Smooth muscle cell (in vitro differentiated cells): Measurements from ENCODE around the gene CTNND1. TPM values are rescaled to one million over a fixed set of nuclear protein-coding genes. Genes with fewer than 3 reads are reported as not detected.
A peak's percentile ranks its signal among the peaks of the same experiment; 100 is the strongest.

Experiments used
- DNase-seq: peaks from one replicate; lab custom pipeline; 2025; ENCODE audit not compliant: unreplicated experiment; lab: John Stamatoyannopoulos, UW
- H2AFZ ChIP-seq: fragments of 200-600 bp; sonication (generic); 2 replicates; pipeline ENCODE4 v1.6.0; 2016; ENCODE audit warnings: antibody characterized with exemption, low read depth, mild to moderate bottlenecking
- H3F3A ChIP-seq: fragments of 200-600 bp; sonication (generic); 2 replicates; pipeline ENCODE4 v1.6.0; 2017; ENCODE audit warnings: antibody characterized with exemption, low read depth
- H3K27ac ChIP-seq: fragments of 200-600 bp; sonication (generic); 2 replicates; pipeline ENCODE4 v1.5.1; 2016; ENCODE audit warnings: low read depth, mild to moderate bottlenecking
- H3K27me3 ChIP-seq: fragments of 200-600 bp; sonication (generic); 2 replicates; pipeline ENCODE4 v1.6.1; 2016; ENCODE audit warnings: low read depth, mild to moderate bottlenecking
- H3K36me3 ChIP-seq: fragments of 200-600 bp; sonication (generic); 2 replicates; pipeline ENCODE4 v1.5.1; 2016; ENCODE audit warnings: low read depth
- H3K4me1 ChIP-seq: fragments of 200-600 bp; sonication (generic); 2 replicates; pipeline ENCODE4 v1.5.1; 2016; ENCODE audit warnings: low read depth
- H3K4me2 ChIP-seq: fragments of 200-600 bp; sonication (generic); 2 replicates; pipeline ENCODE4 v1.6.0; 2016; ENCODE audit warnings: mild to moderate bottlenecking
- H3K4me3 ChIP-seq: fragments of 200-600 bp; sonication (generic); 2 replicates; pipeline ENCODE4 v1.5.1; 2016; ENCODE audit warnings: mild to moderate bottlenecking
- H3K79me2 ChIP-seq: fragments of 200-600 bp; sonication (generic); 2 replicates; pipeline ENCODE4 v1.6.0; 2016; ENCODE audit warnings: low read depth, mild to moderate bottlenecking
- H3K9ac ChIP-seq: fragments of 200-600 bp; sonication (generic); 2 replicates; pipeline ENCODE4 v1.6.0; 2016; ENCODE audit warnings: low read depth
- H3K9me3 ChIP-seq: fragments of 200-600 bp; sonication (generic); replicated peaks from 2 replicates; pipeline ENCODE4 v1.5.1; 2016; ENCODE audit warnings: low read depth
- H4K20me1 ChIP-seq: fragments of 200-600 bp; sonication (generic); 2 replicates; pipeline ENCODE4 v1.6.0; 2016; ENCODE audit warnings: low read depth
- WGBS: methylation state at CpG from one replicate; pipeline ENCODE4 v1.1.7; 2016; ENCODE audit warnings: low lambda C conversion rate; 5-methylcytosine and 5-hydroxymethylcytosine counted together
- polyA plus RNA-seq: library from polyadenylated mRNA; unstranded; fragments of >200 nt; fragmentation: Nextera tagmentation; extraction: Ambion mirVana; gene quantifications from 2 replicates; pipeline ENCODE4 v1.2.1, GENCODE V29; 2016
- total RNA-seq: library from RNA; depleted of rRNA; stranded (reverse); fragments of >200 nt; gene quantifications from 2 replicates; pipeline ENCODE4 v1.2.3, GENCODE V29; 2014
- TF ChIP-seq, protein P1 (sequence below): fragments of 200-600 bp; sonication (generic); IDR thresholded peaks from 2 replicates; pipeline ENCODE4 v1.5.1; 2017; ENCODE audit warnings: borderline replicate concordance, mild to moderate bottlenecking, antibody characterized with exemption; ENCODE audit not compliant: insufficient read depth, poor library complexity, severe bottlenecking

Gene CTNND1
- total and polyA plus RNA-seq, 2 experiments from 2014 or later: 66.0 to 135 TPM

- no peak overlapping the region for H3K9ac ChIP-seq
- DNase-seq: no peak
- peaks cover 100% of the 10 kb centered on the region for H4K20me1 ChIP-seq
- H3K9me3 ChIP-seq: no peaks in the 10 kb centered on the region
- peaks cover 92% of the 10 kb centered on the region for H3K79me2 ChIP-seq
- peaks cover 50% of the 10 kb centered on the region for H3F3A ChIP-seq
- peak overlapping the region; percentile 96 for H3K27ac ChIP-seq
- peaks cover 73% of the 10 kb centered on the region for H3K4me1 ChIP-seq
- H3K27me3 ChIP-seq: no peaks in the 10 kb centered on the region
- H3K4me2 ChIP-seq: peak overlapping the region; percentile 82
- no peak overlapping the region for H3K4me3 ChIP-seq
- TF ChIP-seq, protein P1, sequence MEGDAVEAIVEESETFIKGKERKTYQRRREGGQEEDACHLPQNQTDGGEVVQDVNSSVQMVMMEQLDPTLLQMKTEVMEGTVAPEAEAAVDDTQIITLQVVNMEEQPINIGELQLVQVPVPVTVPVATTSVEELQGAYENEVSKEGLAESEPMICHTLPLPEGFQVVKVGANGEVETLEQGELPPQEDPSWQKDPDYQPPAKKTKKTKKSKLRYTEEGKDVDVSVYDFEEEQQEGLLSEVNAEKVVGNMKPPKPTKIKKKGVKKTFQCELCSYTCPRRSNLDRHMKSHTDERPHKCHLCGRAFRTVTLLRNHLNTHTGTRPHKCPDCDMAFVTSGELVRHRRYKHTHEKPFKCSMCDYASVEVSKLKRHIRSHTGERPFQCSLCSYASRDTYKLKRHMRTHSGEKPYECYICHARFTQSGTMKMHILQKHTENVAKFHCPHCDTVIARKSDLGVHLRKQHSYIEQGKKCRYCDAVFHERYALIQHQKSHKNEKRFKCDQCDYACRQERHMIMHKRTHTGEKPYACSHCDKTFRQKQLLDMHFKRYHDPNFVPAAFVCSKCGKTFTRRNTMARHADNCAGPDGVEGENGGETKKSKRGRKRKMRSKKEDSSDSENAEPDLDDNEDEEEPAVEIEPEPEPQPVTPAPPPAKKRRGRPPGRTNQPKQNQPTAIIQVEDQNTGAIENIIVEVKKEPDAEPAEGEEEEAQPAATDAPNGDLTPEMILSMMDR: no peak
- WGBS: 36% methylated on average over 2 of the region's 2 CpGs
- no peak overlapping the region for H2AFZ ChIP-seq
- no peaks in the 10 kb centered on the region for H3K36me3 ChIP-seq
Measured at GRCh38 chr11:57776577-57777210, 15.1 kb downstream of the CTNND1 start.

GRCh38 chr11:57777969-57778317 lies 16.3 kb downstream of the CTNND1 start:
- Histone ChIP-seq H3K4me2 (peak overlapping the region; percentile 82), H3K4me3 (peak overlapping the region; percentile 39), H3K9me3 (no peaks in the 10 kb centered on the region), H3K79me2 (peaks cover 92% of the 10 kb centered on the region), H3K9ac (peak overlapping the region; percentile 83), H4K20me1 (peaks cover 100% of the 10 kb centered on the region), H3F3A (peaks cover 46% of the 10 kb centered on the region), H3K4me1 (peaks cover 81% of the 10 kb centered on the region), H2AFZ (no peak overlapping the region), H3K27ac (peak overlapping the region; percentile 96), H3K27me3 (no peaks in the 10 kb centered on the region), H3K36me3 (no peaks in the 10 kb centered on the region)
- 8% methylated on average over 3 of the region's 3 CpGs for WGBS
- no peak for DNase-seq
- TF ChIP-seq, protein P1: no peak

DNA sequence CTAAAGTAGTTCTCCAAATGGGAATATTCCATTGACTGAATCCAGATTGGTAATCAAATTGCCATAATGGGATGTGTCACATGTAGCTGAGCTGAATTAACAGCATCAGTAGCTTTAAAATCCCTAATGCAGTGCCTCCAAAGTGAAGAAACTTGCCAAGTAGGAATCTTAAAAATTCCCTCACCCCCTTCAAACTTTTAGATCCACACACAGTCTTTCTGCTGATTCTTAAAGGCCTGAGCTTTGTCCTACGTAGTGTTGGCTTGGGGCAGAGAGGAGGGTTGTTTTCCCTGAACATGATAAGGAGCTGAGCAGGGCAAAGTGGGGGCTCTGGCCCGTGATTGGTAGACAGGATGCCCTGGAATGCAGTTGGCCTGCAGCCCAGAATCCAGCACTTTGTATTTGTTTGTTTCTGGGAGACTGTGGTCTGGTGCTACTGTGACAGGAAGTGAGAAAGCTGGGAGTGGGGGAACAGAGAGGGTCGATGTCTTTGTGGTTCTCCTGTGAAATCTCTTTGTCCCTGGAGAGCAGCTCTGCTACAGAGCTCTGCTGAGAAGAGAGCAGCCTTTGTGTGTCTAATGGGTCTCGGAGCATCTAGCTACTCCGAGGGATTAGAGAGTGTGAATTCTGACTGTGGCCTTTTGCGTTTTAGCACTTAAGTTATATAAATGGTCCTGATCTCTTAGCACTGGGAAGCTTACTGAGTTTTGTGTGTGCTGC lies 16.9 kb downstream of the CTNND1 start:
- H3K9me3 ChIP-seq: no peaks in the 10 kb centered on the region
- H3K4me3 ChIP-seq: peak overlapping the region; percentile 39
- peaks cover 100% of the 10 kb centered on the region for H4K20me1 ChIP-seq
- no peaks in the 10 kb centered on the region for H3K27me3 ChIP-seq
- H3K4me2 ChIP-seq: peak overlapping the region; percentile 82
- under 1% methylated on average over 6 of the region's 6 CpGs for WGBS
- peaks cover 92% of the 10 kb centered on the region for H3K79me2 ChIP-seq
- peaks cover 81% of the 10 kb centered on the region for H3K4me1 ChIP-seq
- DNase-seq: peak; percentile 51
- peak overlapping the region; percentile 83 for H3K9ac ChIP-seq
- H3K36me3 ChIP-seq: no peaks in the 10 kb centered on the region
- peak overlapping the region; percentile 96 for H3K27ac ChIP-seq
- H2AFZ ChIP-seq: no peak overlapping the region
- H3F3A ChIP-seq: peaks cover 46% of the 10 kb centered on the region
- TF ChIP-seq, protein P1: no peak
